Measurements from ENCODE around the gene HPS4.

GRCh38 chr22:26483439-26484359, at the start of gene HPS4, which contains the start of gene SRRD:
- TF ChIP-seq CTCF (conservative IDR thresholded peaks at IDR 0.05; ENCODE audit: low read length) (no peak), EZH2phosphoT487 (IDR thresholded peaks at IDR 0.05; ENCODE audit: borderline replicate concordance, low read depth, low read length) (no peak)
